ENCODE data around the gene CNRIP1.

Gene CNRIP1

GRCh38 chr2:68291314-68291713 is 28.4 kb downstream of the CNRIP1 start:
- no peak for DNase-seq

GRCh38 chr2:68290901-68291300 is 28.8 kb downstream of the CNRIP1 start:
- DNase-seq, result no peak

DNA sequence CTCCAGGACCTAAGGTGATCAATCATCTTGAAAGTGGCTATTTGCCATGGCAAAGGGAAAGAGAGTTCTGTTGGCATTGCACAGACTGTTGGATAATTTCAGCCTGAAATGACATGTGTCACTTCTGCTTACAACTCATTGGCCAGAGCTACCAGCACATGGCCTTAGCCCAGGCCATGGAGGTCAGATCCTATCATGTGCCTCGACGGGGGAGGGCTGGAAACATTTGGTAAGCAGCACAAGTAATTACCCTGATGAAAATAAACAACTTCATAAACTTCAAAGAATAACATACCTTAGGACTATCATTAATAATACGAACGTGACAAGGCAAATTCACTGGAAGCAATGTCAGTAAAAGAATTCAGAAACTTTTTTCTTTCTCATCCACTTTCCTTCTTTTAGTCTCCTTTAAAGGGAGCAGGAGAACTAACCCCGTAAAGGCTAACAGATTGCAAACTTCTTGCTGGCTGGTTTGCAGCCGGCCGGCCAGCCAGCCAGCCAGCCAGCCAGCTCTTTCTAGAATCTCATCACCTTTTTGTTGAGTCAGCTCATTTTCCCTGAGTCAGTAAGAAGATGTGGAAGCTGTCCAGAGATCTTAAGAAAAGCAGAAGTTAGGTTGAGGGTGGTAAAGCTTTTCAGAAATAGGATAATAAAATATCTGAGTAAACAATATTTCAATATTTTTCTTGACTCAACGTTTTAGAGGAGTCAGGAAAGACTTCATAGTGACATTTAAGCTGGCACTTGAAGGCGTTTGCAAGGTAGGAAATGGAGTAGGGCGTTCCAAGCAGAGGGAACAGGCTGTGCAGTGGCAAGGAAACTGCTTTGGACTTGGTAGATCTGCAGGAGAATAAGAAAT is 31.9 kb downstream of the CNRIP1 start:
- no peak for DNase-seq

DNA sequence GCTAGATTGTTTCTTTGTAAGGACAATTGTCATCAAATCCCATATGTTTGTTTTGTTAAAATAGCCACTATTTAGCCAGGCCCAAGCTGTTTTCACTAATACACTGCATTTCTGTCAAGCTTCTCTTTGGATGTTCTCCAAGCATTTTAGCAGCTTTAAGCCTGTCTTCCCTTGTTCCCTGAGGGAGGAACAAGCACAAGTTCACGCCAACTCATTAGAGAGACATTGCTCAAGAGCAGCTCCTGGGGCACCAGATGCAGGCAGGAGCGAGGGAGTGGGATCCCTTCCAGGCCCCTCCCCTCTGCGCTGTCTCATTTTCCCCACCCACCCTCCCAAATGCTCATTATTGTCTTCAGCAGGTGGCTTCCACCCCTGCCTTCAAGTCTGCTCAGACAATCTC is 34.9 kb downstream of the CNRIP1 start:
- peak; percentile 66 for DNase-seq

DNA sequence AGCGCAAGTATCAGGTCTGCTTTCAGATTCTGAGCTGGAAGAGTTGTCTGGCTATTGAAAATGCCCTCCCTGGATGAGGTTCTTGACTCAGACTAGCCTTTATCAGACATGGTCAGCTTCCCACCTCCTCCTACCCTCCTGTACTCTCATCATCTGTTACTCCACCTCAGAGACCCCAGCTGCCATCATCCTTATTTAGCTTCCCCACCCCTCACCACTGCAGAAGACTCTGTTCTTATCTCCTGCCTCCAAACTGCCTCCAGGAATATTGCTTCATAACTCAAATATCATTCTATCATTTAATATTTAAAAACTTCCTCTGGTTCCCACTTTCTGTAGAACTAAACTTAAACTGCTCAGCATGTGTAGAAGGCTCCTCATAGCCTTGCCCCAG is 36.3 kb downstream of the CNRIP1 start:
- DNase-seq, result no peak

- DNase-seq, result no peak
Observed at GRCh38 chr2:68282811-68283418, 36.8 kb downstream of the CNRIP1 start.

- no peak for DNase-seq
Observed at GRCh38 chr2:68280796-68281195, 39.0 kb downstream of the CNRIP1 start.

- DNase-seq, result no peak
Observed at GRCh38 chr2:68280348-68280747, 39.4 kb downstream of the CNRIP1 start.

DNA sequence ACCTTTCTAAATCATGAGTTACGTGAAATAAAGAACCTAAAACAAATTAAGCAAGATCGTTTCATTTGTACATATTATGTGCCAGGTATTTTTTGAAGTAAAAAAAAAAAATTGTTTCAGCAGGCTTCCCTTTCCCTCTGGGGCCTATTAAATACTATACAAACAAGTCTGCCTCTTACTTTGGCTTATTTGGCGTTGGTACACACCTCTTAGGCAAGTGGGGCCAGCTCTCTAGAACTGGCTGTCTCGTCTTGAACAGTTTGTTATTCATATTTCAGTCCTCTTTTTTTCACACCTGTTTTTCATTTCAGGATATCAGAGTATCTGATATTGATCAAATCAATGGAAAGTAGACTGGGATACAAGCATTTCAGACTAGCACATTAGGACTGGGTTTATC is 40.1 kb downstream of the CNRIP1 start:
- DNase-seq, result no peak

- no peak for DNase-seq
Observed at GRCh38 chr2:68278169-68278568, 41.6 kb downstream of the CNRIP1 start.

DNA sequence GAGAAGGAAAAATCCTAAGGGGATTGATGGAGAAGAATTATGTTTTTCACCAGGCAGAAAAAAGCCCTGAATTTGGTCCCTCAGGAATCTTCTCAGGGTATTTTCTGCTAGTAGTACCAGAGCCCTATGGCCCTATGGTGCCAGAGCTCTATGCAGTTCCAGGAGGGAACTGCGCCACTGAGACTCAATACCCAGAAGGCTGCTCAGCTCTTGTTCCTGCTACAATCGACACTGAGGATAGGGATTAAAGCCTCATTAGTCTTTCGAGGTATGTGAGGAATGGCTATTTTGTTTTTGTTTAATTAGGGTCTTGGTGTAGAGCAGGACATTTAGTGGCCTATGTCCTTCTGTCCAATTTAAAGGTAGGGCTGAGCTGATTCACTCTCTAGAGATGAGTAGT is 45.7 kb downstream of the CNRIP1 start:
- DNase-seq, result no peak

DNA sequence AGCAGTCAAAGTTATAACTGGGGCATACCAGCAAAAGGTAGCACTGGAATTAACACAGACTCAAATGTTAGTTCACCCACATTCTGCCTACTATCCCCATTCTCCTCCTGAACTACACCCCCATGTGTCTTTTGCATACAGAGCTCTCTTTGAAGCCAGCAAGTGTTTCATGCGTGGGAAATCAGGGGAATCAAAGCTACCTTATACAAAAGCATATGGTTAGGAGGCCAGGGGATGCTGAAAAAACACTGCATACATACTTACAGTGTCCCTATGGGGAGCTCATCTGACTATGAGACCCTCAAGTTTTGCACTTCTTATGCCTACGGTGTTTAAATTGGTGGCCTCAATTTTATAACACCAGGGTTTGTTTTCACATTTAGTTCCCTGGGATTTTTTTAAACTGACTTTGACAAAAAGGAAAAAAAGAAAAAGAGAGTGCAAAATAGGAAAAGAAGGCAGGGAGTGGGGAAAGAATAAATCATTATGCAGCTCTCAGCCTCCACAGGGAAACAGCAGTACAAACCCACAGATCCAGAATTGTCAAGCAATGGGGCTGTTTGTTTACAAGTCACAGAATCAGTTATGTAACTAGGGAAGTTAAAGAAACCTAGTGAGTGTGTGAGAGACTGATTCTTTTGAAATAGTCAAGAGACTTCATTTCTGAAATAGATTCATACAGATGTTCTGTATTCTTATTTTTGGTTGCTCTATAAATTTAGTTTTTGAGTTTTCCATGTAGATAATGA is 47.3 kb downstream of the CNRIP1 start:
- no peak for DNase-seq

DNA sequence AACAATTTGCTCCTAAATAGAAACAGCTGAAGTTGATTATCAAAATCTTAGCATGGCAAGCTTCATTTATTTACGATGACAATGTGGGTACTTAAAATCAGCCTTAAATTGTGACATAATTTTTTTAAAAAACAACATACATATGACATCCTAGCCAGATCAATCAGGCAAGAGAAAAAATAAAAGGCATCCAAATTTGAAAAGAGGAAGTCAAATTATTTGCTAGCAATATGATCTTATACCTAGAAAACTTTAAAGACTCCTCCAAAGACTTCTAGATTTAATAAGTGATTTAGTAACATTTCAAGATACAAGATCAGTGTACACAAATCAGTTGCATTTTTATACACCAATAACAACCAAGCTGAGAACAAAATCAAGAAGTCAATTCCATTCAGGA is 53.1 kb downstream of the CNRIP1 start:
- no peak for DNase-seq

DNA sequence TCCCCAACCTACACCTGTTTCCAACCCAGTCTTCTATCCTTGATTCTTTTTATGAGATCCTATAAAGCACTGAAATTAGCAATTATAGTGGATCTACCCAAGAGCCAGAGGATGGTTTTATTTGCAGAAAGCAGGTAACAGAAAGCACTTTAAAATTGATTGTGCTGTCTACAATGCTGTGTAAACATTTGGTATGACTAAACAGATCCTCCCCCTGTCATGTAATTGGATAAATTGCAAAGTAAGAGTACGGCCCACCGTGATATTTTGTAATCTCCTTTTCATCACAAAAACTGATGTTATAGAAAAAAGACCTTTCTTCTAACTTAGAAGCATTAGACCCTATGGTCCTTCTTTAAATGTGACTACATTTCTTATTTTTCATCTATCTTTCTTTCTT is 56.1 kb downstream of the CNRIP1 start:
- no peak for DNase-seq

GRCh38 chr2:68258851-68259250 is 60.9 kb downstream of the CNRIP1 start:
- no peak for DNase-seq

DNA sequence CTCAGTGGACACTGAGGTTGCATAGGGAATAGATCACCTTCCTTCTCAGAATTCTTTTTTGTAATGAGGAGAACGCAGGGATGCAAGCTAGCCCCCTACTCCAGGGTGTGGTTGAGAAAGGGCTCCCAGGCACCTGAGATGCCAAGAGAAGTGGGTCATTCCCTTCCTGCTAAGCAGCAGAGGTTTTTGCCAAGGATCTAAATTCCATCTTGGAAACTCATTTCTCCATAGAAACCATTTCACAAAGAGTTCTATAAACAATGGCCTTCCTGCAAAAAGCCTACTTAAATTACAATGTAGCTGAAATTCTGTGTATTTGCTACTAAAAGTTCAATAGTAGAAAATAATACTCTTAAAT is 63.7 kb downstream of the CNRIP1 start:
- peak; percentile 80 for DNase-seq

GRCh38 chr2:68253219-68254068 is 66.3 kb downstream of the CNRIP1 start:
- DNase-seq, result no peak

DNA sequence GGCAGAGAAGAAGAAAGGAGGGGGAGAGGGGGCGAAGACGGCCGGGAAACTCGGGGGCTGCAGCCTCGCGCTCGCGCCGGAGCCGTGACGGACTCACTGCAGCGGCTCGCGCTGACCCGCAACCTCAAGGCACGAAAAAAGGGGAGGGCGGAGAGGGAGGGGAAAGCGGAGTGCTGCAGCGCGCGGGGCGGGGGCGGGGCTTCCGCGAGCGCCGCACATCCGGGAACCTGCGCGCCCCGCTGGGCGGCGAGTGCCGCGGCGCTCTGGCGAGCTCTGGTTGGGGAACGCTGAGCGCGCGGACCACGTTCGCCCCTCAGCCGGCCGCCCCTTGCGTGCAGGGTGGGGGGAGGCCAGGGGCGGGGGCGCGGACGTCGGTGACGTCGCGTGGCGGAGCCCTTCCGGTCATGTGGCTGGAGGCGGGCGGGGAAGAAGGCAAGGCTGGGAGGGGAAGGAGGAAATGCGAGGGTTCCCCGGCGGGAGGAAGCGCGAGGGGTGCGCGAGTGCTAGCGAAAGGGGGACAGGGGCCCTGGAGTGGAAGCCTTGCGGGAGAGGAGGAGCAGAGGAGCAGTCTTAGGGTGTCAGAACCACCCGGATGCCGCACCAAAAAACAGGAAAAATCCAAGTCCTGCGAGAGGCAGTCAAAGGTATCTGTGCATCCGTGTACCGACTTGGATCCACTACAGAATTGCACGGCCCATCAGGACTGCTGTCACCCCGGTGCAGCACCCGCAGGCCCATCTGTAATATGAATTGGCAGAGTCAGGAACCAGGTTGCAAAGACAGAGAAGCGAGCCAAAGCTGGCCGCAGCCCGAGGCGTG is 67.1 kb downstream of the CNRIP1 start, which contains the start of gene PPP3R1:
Gene PPP3R1, minus strand, starts transcription at position 133 of the 819 bp plus-strand sequence. CDS start 405 bp downstream, outside the sequence.
- DNase-seq, result peak; percentile 94

DNA sequence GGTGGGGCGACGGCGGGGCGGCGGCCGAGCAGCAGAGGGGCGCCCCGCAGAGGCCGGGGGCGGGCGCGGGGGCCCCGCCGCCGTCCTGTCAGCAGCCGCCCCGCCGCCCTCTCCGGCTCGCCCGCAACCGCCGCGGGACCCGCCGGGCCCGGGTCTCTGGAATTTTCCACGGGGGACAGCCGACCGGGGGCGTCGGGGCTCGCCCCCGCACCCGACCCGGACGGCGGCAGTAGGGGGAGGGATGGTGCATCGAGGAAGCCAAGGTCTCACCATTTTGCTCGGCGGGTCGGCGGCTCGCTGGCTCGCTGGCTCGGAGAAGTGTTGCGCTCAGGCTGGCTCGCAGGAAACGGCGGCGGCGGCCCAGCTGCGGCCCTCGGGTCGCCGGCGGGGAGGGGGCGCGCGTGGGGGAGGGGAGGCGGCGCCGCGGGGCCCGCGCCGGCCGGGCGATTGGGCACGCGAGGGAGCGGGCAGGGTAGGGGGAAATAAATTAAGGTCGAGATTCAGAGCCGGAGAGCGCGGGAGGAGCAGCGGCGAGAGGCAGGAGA is 67.8 kb downstream of the CNRIP1 start:
- no peak for DNase-seq

- peak; percentile 66 for DNase-seq
Observed at GRCh38 chr2:68251187-68251854, 68.4 kb downstream of the CNRIP1 start.

GRCh38 chr2:68250652-68251186 is 69.0 kb downstream of the CNRIP1 start:
- no peak for DNase-seq

Data from NCI-H226 (cell line).